H1 (cell line): ENCODE data around the gene ADAMTS6. TPM values are rescaled to one million over a fixed set of nuclear protein-coding genes. Genes with fewer than 3 reads are reported as not detected.

Source experiments
- CBX5 ChIP-seq: fragments of 300-800, 300-1000 bp; sonication (generic); IDR thresholded peaks from 2 replicates; pipeline ENCODE4 v1.7.1; 2016; ENCODE audit warnings: antibody characterized with exemption, low read length, low read depth
- KDM4A ChIP-seq: IDR thresholded peaks from one replicate; pipeline ENCODE4 v1.7.1; 2012; ENCODE audit warnings: low read depth, mild to moderate bottlenecking, moderate library complexity, low read length, inconsistent platforms; ENCODE audit not compliant: severe bottlenecking
- POLR2AphosphoS5 ChIP-seq: IDR thresholded peaks from 2 replicates; pipeline ENCODE4 v1.6.1; 2011; ENCODE audit warnings: low read depth, low read length
- polyA plus RNA-seq, 7 experiments: library from polyadenylated mRNA; depleted of rRNA in 3 of 7; stranded (reverse) in 5 of 7; unstranded in 2 of 7; fragments of >200 nt in 5 of 7; fragments of 200-250 nt in 2 of 7; gene quantifications; 1 replicate in 5 of 7; 2 replicates in 1 of 7; 4 replicates in 1 of 7; pipeline versions ENCODE4 v1.2.1 to v1.2.3, GENCODE V29; 2011 to 2013; ENCODE audit warnings: missing spikeins in 2 of 7, mixed read lengths in 2 of 7
- total RNA-seq: library from RNA; stranded (reverse); fragmentation: NEBNext Ultra II Directional; extraction: Animal tissue kit (Norgen Biotek cat#: 25700); gene quantifications from 2 replicates; pipeline ENCODE4 v1.2.1, GENCODE V29; 2021

Gene ADAMTS6
- total and polyA plus RNA-seq, 2 of the 8 experiments (the other 6 are each of a cell fraction or from before 2014, with no cell fraction given) = 0.74 to 2.4 TPM

DNA sequence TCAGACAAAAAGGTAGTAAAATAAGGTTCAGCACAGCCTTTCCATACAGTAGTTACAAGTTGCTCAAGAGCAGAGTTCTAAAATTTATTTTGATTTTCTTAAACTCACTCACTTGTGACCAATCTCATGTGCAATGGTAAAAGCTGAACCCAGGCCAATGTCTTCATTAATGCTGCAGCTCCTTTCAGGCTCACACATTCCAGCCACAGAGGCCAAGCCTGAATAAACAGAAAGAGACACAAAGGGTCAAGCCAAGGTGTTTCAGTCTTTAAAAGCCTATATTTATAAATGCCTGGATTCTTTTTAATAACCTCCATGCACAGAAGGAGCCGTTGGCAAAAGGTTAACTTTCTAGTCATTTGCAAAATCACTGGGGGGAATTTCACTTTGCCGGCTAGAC is 152.5 kb downstream of the ADAMTS6 start (continued):
- TF ChIP-seq CBX5 = no peak
- TF ChIP-seq POLR2AphosphoS5 = no peak
- no peak for TF ChIP-seq KDM4A
- TF ChIP-seq, all 59 proteins: peak for 0
